K562 (cell line): Measurements from ENCODE around the gene CPPED1. TPM values are rescaled to one million over a fixed set of nuclear protein-coding genes. Genes with fewer than 3 reads are reported as not detected.

Experiments used
- ATAC-seq: fragments of 200-7000 bp; cut with Tn5 transposase; 3 replicates; pipeline ENCODE4 v1.9.1; 2020; ENCODE audit warnings: moderate library complexity
- BruUV-seq: library from RNA; stranded (reverse); fragments of 400-500 nt; replicated peaks from 2 replicates; lab custom pipeline; 2021; lab: Mats Ljungman, UMichigan
- CTCF ChIA-PET: fragments of 300-600 bp; formaldehyde crosslinking; extraction: SDS; loops from one replicate; lab custom pipeline; 2021; ENCODE audit warnings: low intra/inter-chr PET ratio; lab: Yijun Ruan, JAX
- POLR2A ChIA-PET: fragments of 300-600, 350-650 bp; sonication (Branson Sonifier 250); formaldehyde crosslinking; extraction: SDS; loops from one replicate; lab custom pipeline; 2021; ENCODE audit warnings: antibody characterized with exemption, inconsistent platforms; lab: Yijun Ruan, JAX
- DNase-seq, 4 experiments: peaks; one replicate each; pipeline versions ENCODE4 v3.0.0 to v3.0.0-alpha.2; 2011 to 2018; ENCODE audit warnings: low spot score in 3 of 4, mixed read lengths in 3 of 4; ENCODE audit errors: extremely low read depth in 1 of 4
- FAIRE-seq: peaks from 2 replicates; lab custom pipeline; 2011; peaks lifted over from hg19 to GRCh38; lab: Jason Lieb, UNC
- H2AFZ ChIP-seq: 2 replicates; pipeline ENCODE4 v1.6.0; 2011; ENCODE audit warnings: low read depth, low read length, control low read depth, inconsistent platforms
- H3K27ac ChIP-seq: fragments of 200-600 bp; 3 replicates; pipeline ENCODE4 v1.8.0; 2011; ENCODE audit warnings: low read depth, mild to moderate bottlenecking, control low read depth, inconsistent platforms, low read length, moderate library complexity, mixed read lengths; ENCODE audit errors: extremely low read depth
- H3K27me3 ChIP-seq, 2 experiments: fragments of 300-600 bp in 1 of 2; 2 replicates in 1 of 2; 3 replicates in 1 of 2; pipeline versions ENCODE4 v1.6.0 to v1.8.0; 2011; ENCODE audit warnings: inconsistent platforms in 2 of 2, low read length in 2 of 2, mild to moderate bottlenecking in 1 of 2, mixed read lengths in 1 of 2, moderate library complexity in 1 of 2; ENCODE audit not compliant: control insufficient read depth in 2 of 2, insufficient read depth in 2 of 2
- H3K36me3 ChIP-seq: fragments of 300-600 bp; 3 replicates; pipeline ENCODE4 v1.8.0; 2011; ENCODE audit warnings: mild to moderate bottlenecking, low read length, inconsistent platforms; ENCODE audit not compliant: control insufficient read depth, insufficient read depth
- H3K4me1 ChIP-seq, 2 experiments: fragments of 200-600 bp in 1 of 2; replicated peaks in 1 of 2; 2 replicates in 1 of 2; 3 replicates in 1 of 2; pipeline versions ENCODE4 v1.5.1 to v1.8.0; 2011; ENCODE audit warnings: inconsistent platforms in 2 of 2, low read length in 2 of 2, mild to moderate bottlenecking in 1 of 2, mixed read lengths in 1 of 2, moderate library complexity in 1 of 2; ENCODE audit not compliant: control insufficient read depth in 2 of 2, insufficient read depth in 2 of 2
- H3K4me2 ChIP-seq: 2 replicates; pipeline ENCODE4 v1.6.1; 2011; ENCODE audit warnings: low read length, control low read depth, inconsistent platforms, mixed read lengths; ENCODE audit not compliant: insufficient read depth
- H3K4me3 ChIP-seq: fragments of 200-600 bp; sonication (generic), shearing (Covaris generic); 2 replicates; pipeline ENCODE4 v1.5.1; 2016; ENCODE audit warnings: control low read depth, inconsistent platforms
- H3K79me2 ChIP-seq: fragments of 200-600 bp; 3 replicates; pipeline ENCODE4 v1.8.0; 2011; ENCODE audit warnings: low read length, inconsistent platforms; ENCODE audit not compliant: control insufficient read depth, insufficient read depth
- H3K9ac ChIP-seq, 2 experiments: 2 replicates each; pipeline versions ENCODE4 v1.6.0 to v1.6.1; 2011; ENCODE audit warnings: low read depth in 2 of 2, low read length in 2 of 2, control low read depth in 1 of 2, inconsistent platforms in 1 of 2, mild to moderate bottlenecking in 1 of 2, mixed read lengths in 1 of 2; ENCODE audit not compliant: insufficient read depth in 1 of 2
- H3K9me1 ChIP-seq: one replicate; pipeline ENCODE4 v1.6.0; 2011; ENCODE audit warnings: inconsistent platforms, mild to moderate bottlenecking, low read length, moderate library complexity; ENCODE audit not compliant: control insufficient read depth, insufficient read depth
- H3K9me3 ChIP-seq: replicated peaks from 2 replicates; pipeline ENCODE4 v1.5.1; 2011; ENCODE audit warnings: low read depth, low read length, inconsistent platforms; ENCODE audit not compliant: control insufficient read depth, insufficient read depth
- H4K20me1 ChIP-seq: replicated peaks from 2 replicates; pipeline ENCODE4 v1.6.1; 2011; ENCODE audit warnings: low read length, inconsistent platforms, mixed read lengths; ENCODE audit not compliant: control insufficient read depth, insufficient read depth
- BCOR ChIP-seq: fragments of 450-650 bp; IDR thresholded peaks from 2 replicates; pipeline ENCODE4 v1.6.1; 2016
- CCAR2 ChIP-seq: fragments of 200-400 bp; formaldehyde crosslinking; IDR thresholded peaks from 2 replicates; pipeline ENCODE4 v1.6.1; 2017; ENCODE audit warnings: mild to moderate bottlenecking, low read depth, low read length
- DPF2 ChIP-seq: fragments of 450-650 bp; IDR thresholded peaks from 2 replicates; pipeline ENCODE4 v1.6.1; 2016
- MAFG ChIP-seq: fragments of 450-650 bp; conservative IDR thresholded peaks from 2 replicates; pipeline ENCODE4 v1.6.1; 2016; ENCODE audit warnings: missing genetic modification characterization, missing compliant biosample characterization
- MCM5 ChIP-seq: fragments of 450-650 bp; IDR thresholded peaks from 2 replicates; pipeline ENCODE4 v1.6.1; 2016; ENCODE audit warnings: low read depth
- RFX5 ChIP-seq: IDR thresholded peaks from 2 replicates; pipeline ENCODE4 v1.6.1; 2011; ENCODE audit warnings: low read depth, mild to moderate bottlenecking, improper control_type of control experiment, low read length
- XRCC3 ChIP-seq: fragments of 450-650 bp; IDR thresholded peaks from 2 replicates; pipeline ENCODE4 v1.6.1; 2017; ENCODE audit warnings: mild to moderate bottlenecking, moderate library complexity
- YBX1 ChIP-seq: fragments of 450-650 bp; IDR thresholded peaks from 2 replicates; pipeline ENCODE4 v1.7.1; 2016; ENCODE audit warnings: mild to moderate bottlenecking
- ZC3H11A ChIP-seq: IDR thresholded peaks from 2 replicates; pipeline ENCODE4 v1.6.1; 2012; ENCODE audit warnings: low read depth, low read length, improper control_type of control experiment
- ZNF175 ChIP-seq: fragments of 200-800 bp; sonication (Bioruptor generic); IDR thresholded peaks from 2 replicates; pipeline ENCODE4 v1.6.1; 2016; ENCODE audit warnings: low read depth, mild to moderate bottlenecking, missing genetic modification characterization, missing compliant biosample characterization
- ZNF253 ChIP-seq: fragments of 250-450 bp; sonication (Bioruptor Pico); conservative IDR thresholded peaks from 2 replicates; pipeline ENCODE4 v1.6.1; 2021; ENCODE audit warnings: mild to moderate bottlenecking
- ZNF384 ChIP-seq: IDR thresholded peaks from 2 replicates; pipeline ENCODE4 v1.6.1; 2012; ENCODE audit warnings: low read depth, low read length, improper control_type of control experiment
- WGBS: fragments of 100-300 bp; shearing (Covaris generic); methylation state at CpG from one replicate; pipeline ENCODE4 v1.1.6; 2016; ENCODE audit warnings: low coverage, mixed read lengths; ENCODE audit not compliant: insufficient coverage; ENCODE audit errors: missing lambda C conversion rate; 5-methylcytosine and 5-hydroxymethylcytosine counted together
- in situ Hi-C: fragments of 300-500 bp; cut with MboI; formaldehyde crosslinking; loops from 4 replicates; pipeline ENCODE4 v1.15.0; 2018; ENCODE audit warnings: inconsistent platforms, mixed read lengths
- intact Hi-C: fragments of 100-400 bp; cut with micrococcal nuclease; formaldehyde crosslinking; loops from 2 replicates; pipeline ENCODE4 v1.14.2; 2022
- polyA plus RNA-seq, 8 experiments: library from polyadenylated mRNA; depleted of rRNA in 4 of 8; stranded (reverse) in 5 of 8; unstranded in 3 of 8; fragments of >200 nt; fragmentation: Nextera tagmentation in 2 of 8; fragmentation: Illumina TruSeq in 1 of 8; extraction: Ambion mirVana in 2 of 8; extraction: Trizol in 1 of 8; gene quantifications; 2 replicates each; pipeline versions ENCODE4 v1.2.1 to v1.2.3, GENCODE V29; 2011 to 2014; ENCODE audit warnings: inconsistent platforms in 1 of 8, missing spikeins in 1 of 8
- total RNA-seq, 7 experiments: library from RNA; depleted of rRNA in 6 of 7; stranded (reverse); fragments of >200 nt in 6 of 7; fragmentation: Illumina TruSeq in 2 of 7; extraction: Trizol in 2 of 7; gene quantifications; 2 replicates each; pipeline versions ENCODE4 v1.2.1 to v1.2.3, GENCODE V29; 2011 to 2021; ENCODE audit warnings: low replicate concordance in 1 of 7
- TF ChIP-seq, protein P1 (sequence below), 3 experiments: IDR thresholded peaks in 2 of 3; conservative IDR thresholded peaks in 1 of 3; 2 replicates each; pipeline ENCODE4 v1.5.1; 2011 to 2012; ENCODE audit warnings: low read length in 3 of 3, mild to moderate bottlenecking in 3 of 3, control low read depth in 2 of 3, improper control_type of control experiment in 1 of 3, inconsistent platforms in 1 of 3, low read depth in 1 of 3, mixed read lengths in 1 of 3, moderate library complexity in 1 of 3; ENCODE audit not compliant: insufficient read depth in 2 of 3
- TF ChIP-seq, protein P2 (sequence below): fragments of 450-650 bp; conservative IDR thresholded peaks from 2 replicates; pipeline ENCODE4 v1.6.1; 2016; ENCODE audit warnings: missing genetic modification characterization, low read depth, mild to moderate bottlenecking, control low read depth, missing compliant biosample characterization

Gene CPPED1
- total and polyA plus RNA-seq, 9 of the 15 experiments (the other 6 are each of a cell fraction or from before 2014, with no cell fraction given): 7.5 to 25.7 (median 16.9) TPM

DNA sequence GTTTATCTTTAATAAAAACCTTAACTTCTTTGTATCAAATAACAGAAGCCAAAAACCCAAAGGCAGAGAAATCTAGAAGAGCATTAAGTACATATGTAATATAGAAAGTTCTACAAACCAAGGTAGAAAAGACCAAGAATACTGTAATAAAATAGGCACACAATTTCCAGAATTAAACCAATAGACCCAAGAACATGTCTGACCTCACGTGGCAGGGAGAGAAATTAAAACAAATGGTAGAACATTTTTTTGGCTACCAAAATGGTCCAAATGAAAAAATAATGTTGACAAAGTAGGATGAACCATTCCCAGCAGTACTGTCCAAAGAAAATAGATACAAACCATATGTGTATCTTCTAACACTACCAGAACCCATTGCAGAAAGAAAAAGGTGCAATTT lies 183.5 kb downstream of the CPPED1 start:
- H3K36me3 ChIP-seq: no peaks in the 10 kb centered on the region
- DNase-seq: no peak
- H3K4me3 ChIP-seq: no peak overlapping the region
- H4K20me1 ChIP-seq: no peaks in the 10 kb centered on the region
- CTCF ChIA-PET: interaction anchor here (0.5 to 1.2 kb wide), 2 partner anchors 45 to 46 kb away, joined by 3 to 5 read pairs; no protein-coding TSS in a partner anchor
- no peak overlapping the region for H3K4me2 ChIP-seq
- POLR2A ChIA-PET: interaction anchor here (1.0 to 1.6 kb wide), 3 partner anchors 12 to 100 kb away, joined by 3 to 5 read pairs (median 3); no protein-coding TSS in a partner anchor
- H3K4me1 ChIP-seq: peaks cover 0 to 1% of the 10 kb centered on the region in 2 experiments; a peak in 2 of 5 replicates
- H3K27me3 ChIP-seq: peaks cover 0 to 1% of the 10 kb centered on the region in 2 experiments; a peak in 1 of 5 replicates
- no peak overlapping the region for H2AFZ ChIP-seq
- H3K9me3 ChIP-seq: no peaks in the 10 kb centered on the region
- no peak overlapping the region for H3K9ac ChIP-seq
- ATAC-seq: no peak
- in situ Hi-C loops: no loop called here
- intact Hi-C loops: no loop called here
- H3K9me1 ChIP-seq: no peaks in the 10 kb centered on the region
- no peak for TF ChIP-seq ZNF384
- TF ChIP-seq, protein P1, sequence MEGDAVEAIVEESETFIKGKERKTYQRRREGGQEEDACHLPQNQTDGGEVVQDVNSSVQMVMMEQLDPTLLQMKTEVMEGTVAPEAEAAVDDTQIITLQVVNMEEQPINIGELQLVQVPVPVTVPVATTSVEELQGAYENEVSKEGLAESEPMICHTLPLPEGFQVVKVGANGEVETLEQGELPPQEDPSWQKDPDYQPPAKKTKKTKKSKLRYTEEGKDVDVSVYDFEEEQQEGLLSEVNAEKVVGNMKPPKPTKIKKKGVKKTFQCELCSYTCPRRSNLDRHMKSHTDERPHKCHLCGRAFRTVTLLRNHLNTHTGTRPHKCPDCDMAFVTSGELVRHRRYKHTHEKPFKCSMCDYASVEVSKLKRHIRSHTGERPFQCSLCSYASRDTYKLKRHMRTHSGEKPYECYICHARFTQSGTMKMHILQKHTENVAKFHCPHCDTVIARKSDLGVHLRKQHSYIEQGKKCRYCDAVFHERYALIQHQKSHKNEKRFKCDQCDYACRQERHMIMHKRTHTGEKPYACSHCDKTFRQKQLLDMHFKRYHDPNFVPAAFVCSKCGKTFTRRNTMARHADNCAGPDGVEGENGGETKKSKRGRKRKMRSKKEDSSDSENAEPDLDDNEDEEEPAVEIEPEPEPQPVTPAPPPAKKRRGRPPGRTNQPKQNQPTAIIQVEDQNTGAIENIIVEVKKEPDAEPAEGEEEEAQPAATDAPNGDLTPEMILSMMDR (IDR thresholded peaks at IDR 0.05 in 2 of 3, conservative IDR thresholded peaks at IDR 0.05 in 1 of 3; ENCODE audit: insufficient read depth in 2 of 3, low read depth in 1 of 3, low read length in 3 of 3): peak in 1 of 3 experiments; percentile 16; a peak in 1 of 6 replicates
- H3K27ac ChIP-seq: no peak overlapping the region
- 29% methylated on average over 1 of the region's 1 CpG for WGBS
- BruUV-seq: no TSS peak
- H3K79me2 ChIP-seq: no peaks in the 10 kb centered on the region
- no peak for FAIRE-seq

DNA sequence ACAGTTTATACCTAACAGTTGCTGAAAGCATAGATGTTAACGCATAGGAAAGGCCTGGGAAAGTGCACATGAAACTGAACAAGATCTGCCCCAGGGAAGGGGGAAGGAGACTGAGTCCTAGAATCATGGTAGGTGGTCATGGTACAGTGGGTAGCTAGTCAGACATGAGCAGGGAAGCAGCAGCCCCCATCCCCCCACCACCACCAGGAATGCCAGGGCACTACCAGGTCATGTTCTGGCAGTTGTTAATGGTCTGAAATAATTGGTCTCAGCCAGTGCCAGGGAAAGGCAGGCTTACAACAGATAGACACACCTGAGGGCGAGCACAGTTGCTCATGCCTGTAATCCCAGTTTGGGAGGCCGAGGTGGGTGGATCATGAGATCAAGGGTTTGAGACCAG lies 185.2 kb downstream of the CPPED1 start:
- ATAC-seq: no peak
- BruUV-seq: no TSS peak
- H3K79me2 ChIP-seq: no peaks in the 10 kb centered on the region
- intact Hi-C loops (no loop called here), in situ Hi-C loops (no loop called here)
- H3K9ac ChIP-seq: no peak overlapping the region
- TF ChIP-seq RFX5 (no peak), BCOR (no peak), ZNF175 (CRISPR knock-in tag) (no peak), XRCC3 (no peak), ZC3H11A (no peak), DPF2 (no peak), MCM5 (no peak), ZNF253 (CRISPR knock-in tag) (no peak), CCAR2 (no peak), MAFG (no peak), YBX1 (no peak)
- TF ChIP-seq, protein P2, sequence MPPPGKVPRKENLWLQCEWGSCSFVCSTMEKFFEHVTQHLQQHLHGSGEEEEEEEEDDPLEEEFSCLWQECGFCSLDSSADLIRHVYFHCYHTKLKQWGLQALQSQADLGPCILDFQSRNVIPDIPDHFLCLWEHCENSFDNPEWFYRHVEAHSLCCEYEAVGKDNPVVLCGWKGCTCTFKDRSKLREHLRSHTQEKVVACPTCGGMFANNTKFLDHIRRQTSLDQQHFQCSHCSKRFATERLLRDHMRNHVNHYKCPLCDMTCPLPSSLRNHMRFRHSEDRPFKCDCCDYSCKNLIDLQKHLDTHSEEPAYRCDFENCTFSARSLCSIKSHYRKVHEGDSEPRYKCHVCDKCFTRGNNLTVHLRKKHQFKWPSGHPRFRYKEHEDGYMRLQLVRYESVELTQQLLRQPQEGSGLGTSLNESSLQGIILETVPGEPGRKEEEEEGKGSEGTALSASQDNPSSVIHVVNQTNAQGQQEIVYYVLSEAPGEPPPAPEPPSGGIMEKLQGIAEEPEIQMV (tag): no peak
- H3K27me3 ChIP-seq: no peaks in the 10 kb centered on the region; a peak in 1 of 5 replicates
- no peak overlapping the region for H3K4me3 ChIP-seq
- no peak overlapping the region for H2AFZ ChIP-seq
- H3K27ac ChIP-seq: no peak overlapping the region
- ChIA-PET POLR2A (interaction anchor here (0.7 kb wide), 1 partner anchor 971 kb away, joined by 3 read pairs; no protein-coding TSS in a partner anchor), CTCF (no interaction called here)
- DNase-seq: no peak
- H3K4me2 ChIP-seq: no peak overlapping the region
- H3K9me3 ChIP-seq: no peaks in the 10 kb centered on the region
- no peak for FAIRE-seq
- peaks cover 5 to 18% of the 10 kb centered on the region in 2 experiments; a peak in 4 of 5 replicates for H3K4me1 ChIP-seq
- no peaks in the 10 kb centered on the region for H4K20me1 ChIP-seq
- no peaks in the 10 kb centered on the region for H3K9me1 ChIP-seq
- whole genome bisulfite sequencing: 93% methylated on average over 2 of the region's 3 CpGs
- H3K36me3 ChIP-seq: no peaks in the 10 kb centered on the region
